AG04450 (cell line): ENCODE measurements around the gene GSAP. TPM values are rescaled to one million over a fixed set of nuclear protein-coding genes. Genes with fewer than 3 reads are reported as not detected.

ENCODE experiments used
- CTCF ChIA-PET: fragments of 300-600, 350-600 bp; formaldehyde crosslinking; extraction: SDS; loops from one replicate; lab custom pipeline; 2022; ENCODE audit warnings: antibody characterized with exemption, inconsistent platforms; lab: Charles Lee
- POLR2A ChIA-PET: fragments of 350-600 bp; formaldehyde crosslinking; extraction: SDS; loops from one replicate; lab custom pipeline; 2021; ENCODE audit warnings: antibody characterized with exemption, inconsistent platforms; lab: Yijun Ruan, JAX
- DNase-seq: peaks from one replicate; pipeline ENCODE4 v3.0.0-alpha.2; 2011; ENCODE audit warnings: low read depth, low spot score
- H3K27ac ChIP-seq: one replicate; pipeline ENCODE4 v1.5.1; 2012; ENCODE audit warnings: low read depth, low read length, control low read depth
- H3K27me3 ChIP-seq: one replicate; pipeline ENCODE4 v1.6.0; 2012; ENCODE audit warnings: low read length; ENCODE audit not compliant: control insufficient read depth, insufficient read depth
- H3K4me3 ChIP-seq: 2 replicates; pipeline ENCODE4 v1.5.1; 2011; ENCODE audit warnings: mild to moderate bottlenecking, low read depth, low read length, control low read depth
- H3K9me3 ChIP-seq: 2 replicates; pipeline ENCODE4 v1.5.1; 2012; ENCODE audit warnings: low read length; ENCODE audit not compliant: control insufficient read depth, insufficient read depth
- polyA plus RNA-seq: library from polyadenylated mRNA; depleted of rRNA; stranded (reverse); fragments of >200 nt; gene quantifications from 2 replicates; pipeline ENCODE4 v1.2.3, GENCODE V29; 2011
- TF ChIP-seq, protein P1 (sequence below): IDR thresholded peaks from 2 replicates; pipeline ENCODE4 v1.5.1; 2011; ENCODE audit warnings: low read depth, low read length, control low read depth, inconsistent platforms

The GSAP gene
- polyA plus RNA-seq, 1 experiment, result 8.9 TPM

- DNase-seq, result no peak
- Histone ChIP-seq H3K27ac (no peak overlapping the region), H3K4me3 (no peak overlapping the region), H3K27me3 (no peaks in the 10 kb centered on the region), H3K9me3 (no peaks in the 10 kb centered on the region; the same call in none of the 2 replicates)
- ChIA-PET CTCF (no interaction called here), POLR2A (no interaction called here)
- TF ChIP-seq, protein P1, sequence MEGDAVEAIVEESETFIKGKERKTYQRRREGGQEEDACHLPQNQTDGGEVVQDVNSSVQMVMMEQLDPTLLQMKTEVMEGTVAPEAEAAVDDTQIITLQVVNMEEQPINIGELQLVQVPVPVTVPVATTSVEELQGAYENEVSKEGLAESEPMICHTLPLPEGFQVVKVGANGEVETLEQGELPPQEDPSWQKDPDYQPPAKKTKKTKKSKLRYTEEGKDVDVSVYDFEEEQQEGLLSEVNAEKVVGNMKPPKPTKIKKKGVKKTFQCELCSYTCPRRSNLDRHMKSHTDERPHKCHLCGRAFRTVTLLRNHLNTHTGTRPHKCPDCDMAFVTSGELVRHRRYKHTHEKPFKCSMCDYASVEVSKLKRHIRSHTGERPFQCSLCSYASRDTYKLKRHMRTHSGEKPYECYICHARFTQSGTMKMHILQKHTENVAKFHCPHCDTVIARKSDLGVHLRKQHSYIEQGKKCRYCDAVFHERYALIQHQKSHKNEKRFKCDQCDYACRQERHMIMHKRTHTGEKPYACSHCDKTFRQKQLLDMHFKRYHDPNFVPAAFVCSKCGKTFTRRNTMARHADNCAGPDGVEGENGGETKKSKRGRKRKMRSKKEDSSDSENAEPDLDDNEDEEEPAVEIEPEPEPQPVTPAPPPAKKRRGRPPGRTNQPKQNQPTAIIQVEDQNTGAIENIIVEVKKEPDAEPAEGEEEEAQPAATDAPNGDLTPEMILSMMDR, result no peak
These were observed 106.4 kb downstream of the GSAP start for GRCh38 chr7:77309714-77310220.

DNA sequence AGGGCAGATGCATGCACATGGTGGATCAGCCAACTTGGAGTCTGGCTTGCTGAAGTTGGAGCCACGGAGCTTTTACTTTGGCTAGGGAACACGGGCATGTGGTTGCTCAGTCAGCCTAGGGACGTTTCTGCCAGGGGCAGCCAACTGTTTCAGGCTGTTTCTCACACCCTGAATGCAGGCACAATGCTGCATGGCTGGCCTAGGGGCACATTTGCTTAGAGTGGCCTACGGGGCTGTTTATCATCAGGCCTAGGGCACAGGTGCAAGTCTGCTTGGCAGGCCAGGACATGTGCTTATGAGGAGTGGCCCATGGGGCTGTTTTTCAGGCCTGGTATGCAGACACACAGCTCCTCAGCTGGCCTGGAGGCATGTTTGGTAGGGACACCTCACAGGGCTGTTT is 107.4 kb downstream of the GSAP start:
- POLR2A ChIA-PET, result no interaction called here
- TF ChIP-seq, protein P1, result no peak
- no peak for DNase-seq
- Histone ChIP-seq H3K27ac (no peak overlapping the region), H3K9me3 (no peaks in the 10 kb centered on the region; the same call in none of the 2 replicates), H3K4me3 (no peak overlapping the region), H3K27me3 (no peaks in the 10 kb centered on the region)
- CTCF ChIA-PET, result no interaction called here

DNA sequence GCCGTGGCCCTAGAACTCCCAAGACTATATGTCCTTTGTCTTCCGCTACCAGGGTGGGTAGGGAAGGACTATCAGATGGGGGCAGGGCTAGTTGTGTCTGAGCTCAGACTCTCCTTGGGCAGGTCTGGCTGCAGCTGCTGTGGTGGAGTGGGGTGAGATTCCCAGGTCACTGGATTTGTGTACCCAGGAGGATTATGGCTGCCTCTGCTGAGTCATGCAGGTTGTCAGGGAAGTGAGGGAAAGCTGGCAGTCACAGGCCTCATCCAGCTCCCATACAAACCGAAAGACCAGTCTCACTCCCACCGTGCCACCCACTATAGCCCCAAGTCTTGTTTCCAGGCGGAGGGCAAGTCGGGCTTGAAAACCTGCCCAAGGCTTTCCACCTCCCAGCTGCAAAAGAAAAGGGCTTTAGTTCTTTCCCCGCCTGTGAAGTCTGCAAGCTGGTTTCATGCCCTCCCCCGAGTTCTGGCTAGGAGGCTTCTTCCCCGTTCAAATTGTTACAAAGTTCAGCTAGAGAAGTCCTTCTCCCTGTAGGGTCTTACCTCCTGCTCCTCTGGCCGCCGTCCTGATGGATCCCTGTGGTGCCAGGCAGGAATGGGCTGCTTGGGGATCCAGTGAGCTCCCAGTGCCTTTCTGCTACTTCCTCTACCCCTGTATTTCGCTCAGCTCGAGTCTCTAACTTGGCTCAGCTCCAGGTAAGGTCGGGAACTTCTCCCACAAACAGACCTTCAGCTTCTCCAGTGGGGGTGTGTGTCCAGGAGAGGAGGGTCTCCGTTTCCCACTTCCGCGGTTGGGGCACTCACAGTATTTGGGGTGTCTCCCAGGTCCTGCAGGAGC is 109.7 kb downstream of the GSAP start:
- ChIA-PET POLR2A (no interaction called here), CTCF (interaction anchor here (0.6 kb wide), 2 partner anchors 138 to 174 kb away, joined by 3 to 4 read pairs; no protein-coding TSS in a partner anchor)
- H3K4me3 ChIP-seq, result no peak overlapping the region
- TF ChIP-seq, protein P1, result no peak
- H3K27ac ChIP-seq, result no peak overlapping the region
- no peaks in the 10 kb centered on the region for H3K27me3 ChIP-seq
- no peak for DNase-seq
- no peaks in the 10 kb centered on the region; the same call in none of the 2 replicates for H3K9me3 ChIP-seq

DNA sequence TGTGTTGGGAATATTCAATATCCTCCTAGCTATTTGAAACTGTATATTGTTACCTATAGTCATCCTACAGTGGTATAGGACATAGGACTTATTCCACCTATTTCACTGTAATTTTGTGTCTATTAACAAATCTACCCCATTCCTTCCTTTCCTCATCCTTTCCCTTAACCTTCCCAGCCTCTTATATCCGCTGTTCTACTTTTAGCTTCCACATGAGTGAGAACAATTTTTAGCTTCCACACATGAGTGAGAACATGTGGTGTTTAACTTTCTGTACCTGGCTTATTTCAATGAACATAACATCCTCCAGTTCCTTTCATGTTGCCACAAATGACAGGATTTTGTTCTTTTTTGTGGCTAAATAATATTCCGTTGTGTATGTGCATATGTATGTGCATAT is 120.6 kb downstream of the GSAP start:
- H3K27ac ChIP-seq, result no peak overlapping the region
- H3K27me3 ChIP-seq, result no peaks in the 10 kb centered on the region
- H3K9me3 ChIP-seq, result no peaks in the 10 kb centered on the region
- no peak overlapping the region for H3K4me3 ChIP-seq
- DNase-seq, result no peak
- ChIA-PET POLR2A (no interaction called here), CTCF (interaction anchor here (1.4 kb wide), 1 partner anchor 48 kb away, joined by 4 read pairs; no protein-coding TSS in a partner anchor)
- TF ChIP-seq, protein P1, result no peak

- CTCF ChIA-PET, result no interaction called here
- no peak overlapping the region for H3K4me3 ChIP-seq
- DNase-seq, result no peak
- POLR2A ChIA-PET, result no interaction called here
- H3K27ac ChIP-seq, result no peak overlapping the region
- H3K9me3 ChIP-seq, result peaks cover 4% of the 10 kb centered on the region; the same call in 1 of the 2 replicates
- TF ChIP-seq, protein P1, result no peak
- no peaks in the 10 kb centered on the region for H3K27me3 ChIP-seq
These were observed 123.1 kb downstream of the GSAP start for GRCh38 chr7:77293046-77293445.
